Measurements from ENCODE around the gene PPP1R7. TPM values are rescaled to one million over a fixed set of nuclear protein-coding genes. Genes with fewer than 3 reads are reported as not detected.

PPP1R7 gene
- polyA plus RNA-seq, 1 experiment: 99.0 TPM

DNA sequence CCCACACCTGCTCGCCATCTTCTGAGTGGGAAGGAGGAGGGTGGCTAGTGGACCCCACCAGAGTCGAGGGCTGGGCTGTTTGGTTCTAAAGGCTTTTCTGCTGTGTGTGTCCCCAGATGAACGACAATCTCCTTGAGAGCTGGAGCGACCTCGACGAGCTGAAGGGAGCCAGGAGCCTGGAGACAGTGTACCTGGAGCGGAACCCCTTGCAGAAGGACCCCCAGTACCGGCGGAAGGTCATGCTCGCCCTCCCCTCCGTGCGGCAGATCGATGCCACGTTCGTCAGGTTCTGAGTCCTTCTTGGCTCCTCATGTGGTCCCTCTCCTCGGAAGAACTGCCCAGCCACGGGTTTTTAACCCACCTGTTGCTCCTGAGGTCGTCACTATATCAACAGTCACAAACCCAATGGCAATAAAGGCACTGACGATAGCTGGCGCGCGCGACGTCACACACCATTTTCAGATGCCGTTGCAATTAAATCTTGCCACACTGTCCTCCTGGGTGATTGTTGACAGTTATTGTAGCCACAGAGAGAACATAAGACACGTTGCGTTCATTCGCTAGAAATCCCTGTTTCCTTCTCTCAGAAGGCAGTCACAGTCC is 32.4 kb downstream of the PPP1R7 start:
- H3K9me3 ChIP-seq (ENCODE audit: control insufficient read depth, insufficient read depth, low read length): no peaks in the 10 kb centered on the region; the same call in 1 of the 2 replicates
- ChIA-PET POLR2A (no interaction called here), CTCF (no interaction called here)
- no peak overlapping the region for H3K4me3 ChIP-seq (ENCODE audit: low read depth, low read length)
- H3K27me3 ChIP-seq (ENCODE audit: control insufficient read depth, insufficient read depth, low read length): no peaks in the 10 kb centered on the region
- TF ChIP-seq CTCF (IDR thresholded peaks at IDR 0.05; ENCODE audit: low read depth, low read length): no peak
- no peak for DNase-seq (ENCODE audit: low read depth, low spot score)
- H3K27ac ChIP-seq (ENCODE audit: low read depth, low read length): no peak overlapping the region

DNA sequence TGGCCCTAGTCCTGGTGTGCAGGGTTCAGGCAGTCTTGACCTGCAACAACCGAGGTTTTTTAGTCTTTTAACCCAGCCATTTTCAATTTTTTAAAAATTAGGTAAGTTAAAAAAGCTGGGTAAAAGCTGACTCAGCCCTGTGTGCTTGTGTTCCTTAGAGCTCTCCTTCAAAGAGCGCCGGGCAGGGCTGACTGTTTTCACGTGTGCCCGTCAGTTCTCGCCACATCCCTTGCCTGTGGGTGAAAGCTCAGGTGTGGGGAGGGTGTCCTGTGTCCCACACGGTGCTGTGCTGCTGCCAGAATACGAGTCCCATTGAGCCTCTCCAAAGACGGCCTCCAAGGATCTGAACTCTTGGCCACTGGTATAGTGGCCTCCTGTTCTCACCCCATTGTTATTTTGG is 33.0 kb downstream of the PPP1R7 start:
- TF ChIP-seq CTCF (IDR thresholded peaks at IDR 0.05; ENCODE audit: low read depth, low read length): no peak
- peaks cover 3% of the 10 kb centered on the region for H3K27me3 ChIP-seq (ENCODE audit: control insufficient read depth, insufficient read depth, low read length)
- no peak overlapping the region for H3K4me3 ChIP-seq (ENCODE audit: low read depth, low read length)
- ChIA-PET POLR2A (no interaction called here), CTCF (no interaction called here)
- no peak overlapping the region for H3K27ac ChIP-seq (ENCODE audit: low read depth, low read length)
- H3K9me3 ChIP-seq (ENCODE audit: control insufficient read depth, insufficient read depth, low read length): no peaks in the 10 kb centered on the region
- DNase-seq (ENCODE audit: low read depth, low spot score): no peak

GRCh38 chr2:241184901-241185300 is 34.6 kb downstream of the PPP1R7 start:
- POLR2A ChIA-PET: no interaction called here
- DNase-seq (ENCODE audit: low read depth, low spot score): no peak

GRCh38 chr2:241185961-241186360 is 35.7 kb downstream of the PPP1R7 start:
- ChIA-PET CTCF (interaction anchor here (0.6 kb wide), 1 partner anchor 76 kb away, joined by 3 read pairs; no protein-coding TSS in a partner anchor), POLR2A (no interaction called here)
- no peak for TF ChIP-seq CTCF (IDR thresholded peaks at IDR 0.05; ENCODE audit: low read depth, low read length)
- peaks cover 8% of the 10 kb centered on the region for H3K27me3 ChIP-seq (ENCODE audit: control insufficient read depth, insufficient read depth, low read length)
- H3K9me3 ChIP-seq (ENCODE audit: control insufficient read depth, insufficient read depth, low read length): no peaks in the 10 kb centered on the region; the same call in 1 of the 2 replicates
- H3K27ac ChIP-seq (ENCODE audit: low read depth, low read length): no peak overlapping the region
- DNase-seq (ENCODE audit: low read depth, low spot score): no peak
- H3K4me3 ChIP-seq (ENCODE audit: low read depth, low read length): no peak overlapping the region

More at GRCh38 chr2:241184901-241185300, 34.6 kb downstream of the PPP1R7 start:
- peaks cover 8% of the 10 kb centered on the region for H3K27me3 ChIP-seq (ENCODE audit: control insufficient read depth, insufficient read depth, low read length)
- no peak overlapping the region for H3K4me3 ChIP-seq (ENCODE audit: low read depth, low read length)
- CTCF ChIA-PET: no interaction called here
- no peak for TF ChIP-seq CTCF (IDR thresholded peaks at IDR 0.05; ENCODE audit: low read depth, low read length)
- no peak overlapping the region for H3K27ac ChIP-seq (ENCODE audit: low read depth, low read length)
- H3K9me3 ChIP-seq (ENCODE audit: control insufficient read depth, insufficient read depth, low read length): no peaks in the 10 kb centered on the region; the same call in 1 of the 2 replicates

DNA sequence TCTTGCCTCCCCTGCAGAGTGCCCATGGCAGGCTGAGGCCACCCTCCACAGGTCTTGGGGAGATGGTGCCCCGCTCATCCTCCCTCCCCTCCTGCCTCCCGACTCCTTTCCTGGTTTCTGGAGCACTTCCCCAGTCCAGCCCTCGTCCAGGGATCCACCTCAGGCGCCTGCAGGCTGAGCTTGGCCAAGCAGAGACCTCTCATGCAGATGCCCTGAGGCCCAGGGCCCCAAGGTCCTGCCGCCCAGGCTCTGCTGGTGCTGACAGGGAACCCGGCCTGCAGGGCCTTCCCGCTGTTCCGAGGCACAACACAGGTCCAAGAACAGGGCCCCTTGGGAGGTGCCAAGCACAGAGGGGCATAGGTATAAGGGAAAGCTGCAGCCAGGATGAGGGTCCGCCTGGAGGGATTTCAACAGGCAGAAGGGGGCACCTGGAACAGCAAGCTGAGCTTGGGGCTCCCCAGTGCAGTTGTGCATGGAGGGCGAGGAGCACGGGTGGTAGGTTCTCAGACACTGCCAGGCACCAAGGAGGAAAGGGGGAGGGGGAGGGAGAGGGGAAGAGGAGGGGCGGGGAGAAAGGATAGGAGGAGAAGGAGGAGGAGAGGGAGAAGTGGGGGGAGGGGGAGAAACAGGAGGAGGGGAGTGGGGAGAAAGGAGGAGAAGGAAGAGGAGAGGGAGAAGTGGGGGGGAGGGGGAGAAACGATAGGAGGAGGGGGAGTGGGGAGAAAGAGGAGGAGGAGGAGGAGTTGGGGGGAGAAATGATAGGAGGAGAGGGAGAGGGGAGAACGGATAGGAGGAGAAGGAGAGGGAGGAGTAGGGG is 37.0 kb downstream of the PPP1R7 start:
- peaks cover 8% of the 10 kb centered on the region for H3K27me3 ChIP-seq (ENCODE audit: control insufficient read depth, insufficient read depth, low read length)
- no peak overlapping the region for H3K27ac ChIP-seq (ENCODE audit: low read depth, low read length)
- no peak for TF ChIP-seq CTCF (IDR thresholded peaks at IDR 0.05; ENCODE audit: low read depth, low read length)
- POLR2A ChIA-PET: no interaction called here
- CTCF ChIA-PET: no interaction called here
- no peaks in the 10 kb centered on the region; the same call in 1 of the 2 replicates for H3K9me3 ChIP-seq (ENCODE audit: control insufficient read depth, insufficient read depth, low read length)
- no peak for DNase-seq (ENCODE audit: low read depth, low spot score)
- no peak overlapping the region for H3K4me3 ChIP-seq (ENCODE audit: low read depth, low read length)
